Measurements from ENCODE around the gene PROX1. TPM values are rescaled to one million over a fixed set of nuclear protein-coding genes. Genes with fewer than 3 reads are reported as not detected.

The PROX1 gene
- total RNA-seq, 2 donors from 2014 or later, result 1.5 to 3.9 TPM

GRCh38 chr1:213977486-213977842 lies 10.3 kb upstream of the PROX1 start:
- Histone ChIP-seq H3K9ac (ENCODE audit: extremely low read depth, low read length, poor library complexity, severe bottlenecking) (no peak overlapping the region), H3K4me1 (ENCODE audit: control insufficient read depth, insufficient read depth, low read length) (peaks cover 5% of the 10 kb centered on the region), H3K36me3 (ENCODE audit: control insufficient read depth, insufficient read depth, low read length) (no peaks in the 10 kb centered on the region), H3K9me3 (ENCODE audit: control insufficient read depth, low read length) (no peaks in the 10 kb centered on the region), H3K27me3 (ENCODE audit: control insufficient read depth, insufficient read depth, low read length, poor library complexity, severe bottlenecking) (peaks cover 64% of the 10 kb centered on the region), H3K27ac (ENCODE audit: low read depth, low read length) (no peak overlapping the region), H3K4me3 (ENCODE audit: low read length) (peak overlapping the region; percentile 60)
- Mint-ChIP-seq H3K9me3 (no peaks in the 10 kb centered on the region), H3K4me1 (peaks cover 43% of the 10 kb centered on the region), H3K27ac (no peak overlapping the region), H3K27me3 (ENCODE audit: insufficient read depth) (peaks cover 81% of the 10 kb centered on the region), H3K4me3 (peak overlapping the region; percentile 9), H3K36me3 (ENCODE audit: low read depth) (no peaks in the 10 kb centered on the region)
- peak; percentile 75 for DNase-seq
- TF ChIP-seq CTCF (conservative IDR thresholded peaks at IDR 0.05), result peak; percentile 15
- 18 to 36% methylated on average over 4 to 7 of the region's 7 CpGs for WGBS, 2 experiments (ENCODE audit: insufficient coverage in 1 of 2, insufficient read length in 1 of 2)

- Histone ChIP-seq H3K27ac (ENCODE audit: low read depth, low read length) (no peak overlapping the region), H3K4me3 (ENCODE audit: low read length) (no peak overlapping the region), H3K27me3 (ENCODE audit: control insufficient read depth, insufficient read depth, low read length, poor library complexity, severe bottlenecking) (peaks cover 63% of the 10 kb centered on the region), H3K9me3 (ENCODE audit: control insufficient read depth, low read length) (no peaks in the 10 kb centered on the region), H3K9ac (ENCODE audit: extremely low read depth, low read length, poor library complexity, severe bottlenecking) (no peak overlapping the region), H3K36me3 (ENCODE audit: control insufficient read depth, insufficient read depth, low read length) (no peaks in the 10 kb centered on the region), H3K4me1 (ENCODE audit: control insufficient read depth, insufficient read depth, low read length) (peaks cover 5% of the 10 kb centered on the region)
- no peak overlapping the region for H3K27ac Mint-ChIP-seq
- no peaks in the 10 kb centered on the region for H3K36me3 Mint-ChIP-seq (ENCODE audit: low read depth)
- H3K4me3 Mint-ChIP-seq, result no peak overlapping the region
- no peak for TF ChIP-seq CTCF (conservative IDR thresholded peaks at IDR 0.05)
- H3K27me3 Mint-ChIP-seq (ENCODE audit: insufficient read depth), result peaks cover 78% of the 10 kb centered on the region
- no peaks in the 10 kb centered on the region for H3K9me3 Mint-ChIP-seq
- WGBS, 2 experiments (ENCODE audit: insufficient coverage in 1 of 2, insufficient read length in 1 of 2), result 36 to 50% methylated on average over 1 to 3 of the region's 3 CpGs
- DNase-seq, result no peak
- peaks cover 43% of the 10 kb centered on the region for H3K4me1 Mint-ChIP-seq
Observed at GRCh38 chr1:213977909-213978308, 9.9 kb upstream of the PROX1 start.

GRCh38 chr1:213979751-213980586 lies 7.8 kb upstream of the PROX1 start:
- TF ChIP-seq CTCF (conservative IDR thresholded peaks at IDR 0.05), result peak; percentile 72
- Histone ChIP-seq H3K4me1 (ENCODE audit: control insufficient read depth, insufficient read depth, low read length) (peaks cover 15% of the 10 kb centered on the region), H3K4me3 (ENCODE audit: low read length) (peak overlapping the region; percentile 26), H3K36me3 (ENCODE audit: control insufficient read depth, insufficient read depth, low read length) (no peaks in the 10 kb centered on the region), H3K9ac (ENCODE audit: extremely low read depth, low read length, poor library complexity, severe bottlenecking) (no peak overlapping the region), H3K27ac (ENCODE audit: low read depth, low read length) (no peak overlapping the region), H3K27me3 (ENCODE audit: control insufficient read depth, insufficient read depth, low read length, poor library complexity, severe bottlenecking) (peaks cover 72% of the 10 kb centered on the region), H3K9me3 (ENCODE audit: control insufficient read depth, low read length) (no peaks in the 10 kb centered on the region)
- Mint-ChIP-seq H3K4me3 (peak overlapping the region; percentile 41), H3K9me3 (no peaks in the 10 kb centered on the region), H3K4me1 (peaks cover 60% of the 10 kb centered on the region), H3K27ac (no peak overlapping the region), H3K36me3 (ENCODE audit: low read depth) (no peaks in the 10 kb centered on the region), H3K27me3 (ENCODE audit: insufficient read depth) (peaks cover 84% of the 10 kb centered on the region)
- peak; percentile 85 for DNase-seq
- WGBS, 2 experiments (ENCODE audit: insufficient coverage in 1 of 2, insufficient read length in 1 of 2), result 8 to 18% methylated on average over 26 to 48 of the region's 48 CpGs

Data from endodermal cell (in vitro differentiated cells).